Breast epithelium (tissue), 3 donors: Measurements from ENCODE around the gene CD2BP2.

Experiments used
- CTCF ChIP-seq, 3 donors: fragments of 450-650 bp; IDR thresholded peaks; one replicate each; pipeline ENCODE4 v1.5.1; 2016 to 2017; ENCODE audit warnings: antibody characterized with exemption in 3 of 3, mild to moderate bottlenecking in 3 of 3, moderate library complexity in 3 of 3
- POLR2A ChIP-seq: fragments of 450-650 bp; IDR thresholded peaks from one replicate; pipeline ENCODE4 v1.6.1; 2016; ENCODE audit warnings: antibody characterized with exemption, mild to moderate bottlenecking, moderate library complexity

GRCh38 chr16:30398661-30399434 lies 43.7 kb upstream of the CD2BP2 start:
- TF ChIP-seq CTCF (IDR thresholded peaks at IDR 0.05) (no peak), POLR2A (no peak)
